H1 (cell line): ENCODE results near the gene TBC1D3B. TPM values are rescaled to one million over a fixed set of nuclear protein-coding genes. Genes with fewer than 3 reads are reported as not detected.
"Not testable (repeated sequence)": the region's sequence is repeated elsewhere in the genome, so short reads cannot be mapped to it uniquely, and the experiment has no call there.

Experiments used
- CTCF ChIA-PET: fragments of 300-600 bp; sonication (Branson Sonifier 250); formaldehyde crosslinking; loops from one replicate; lab custom pipeline; 2021; ENCODE audit not compliant: partially characterized antibody; lab: Charles Lee
- POLR2A ChIA-PET: fragments of 300-600 bp; sonication (Branson Sonifier 250); formaldehyde crosslinking; loops from one replicate; lab custom pipeline; 2021; ENCODE audit warnings: inconsistent platforms; ENCODE audit not compliant: partially characterized antibody; lab: Charles Lee
- DNase-seq, 2 experiments: peaks; one replicate each; pipeline versions ENCODE4 v3.0.0 to v3.0.0-alpha.2; 2010 to 2022; ENCODE audit warnings: low spot score in 2 of 2, low read depth in 1 of 2, mixed read lengths in 1 of 2
- FAIRE-seq: peaks from 2 replicates; lab custom pipeline; 2011; peaks lifted over from hg19 to GRCh38; lab: Jason Lieb, UNC
- H2AFZ ChIP-seq: 2 replicates; pipeline ENCODE4 v1.8.1; 2012; ENCODE audit warnings: low read length, inconsistent platforms
- H2AK5ac ChIP-seq: 2 replicates; pipeline ENCODE4 v1.6.1; 2013; ENCODE audit warnings: low read depth, low read length
- H2BK120ac ChIP-seq: replicated peaks from 2 replicates; pipeline ENCODE3; 2013; ENCODE audit warnings: low read depth, low read length, inconsistent platforms
- H2BK12ac ChIP-seq: 2 replicates; pipeline ENCODE4 v1.6.1; 2013; ENCODE audit warnings: low read depth, low read length
- H2BK15ac ChIP-seq: 2 replicates; pipeline ENCODE4 v1.6.1; 2013; ENCODE audit warnings: low read length
- H2BK20ac ChIP-seq: 2 replicates; pipeline ENCODE4 v1.6.1; 2013; ENCODE audit warnings: low read length
- H2BK5ac ChIP-seq: 2 replicates; pipeline ENCODE4 v1.6.1; 2013; ENCODE audit warnings: low read depth, low read length
- H3K14ac ChIP-seq: 2 replicates; pipeline ENCODE4 v1.6.1; 2013; ENCODE audit warnings: inconsistent platforms; ENCODE audit not compliant: insufficient read length
- H3K18ac ChIP-seq: 2 replicates; pipeline ENCODE4 v1.6.1; 2013; ENCODE audit warnings: low read length; ENCODE audit errors: extremely low read depth
- H3K23ac ChIP-seq: 2 replicates; pipeline ENCODE4 v1.6.1; 2013; ENCODE audit warnings: inconsistent platforms; ENCODE audit not compliant: insufficient read length
- H3K23me2 ChIP-seq: 2 replicates; pipeline ENCODE4 v1.6.1; 2013; ENCODE audit warnings: low read depth, low read length
- H3K27ac ChIP-seq: 2 replicates; pipeline ENCODE4 v1.6.1; 2011; ENCODE audit warnings: low read depth, low read length, inconsistent platforms
- H3K27me3 ChIP-seq, 4 experiments: replicated peaks in 1 of 4; 1 replicate in 1 of 4; 2 replicates in 3 of 4; pipeline versions ENCODE4 v1.6.1 to v1.8.1; 2011 to 2013; ENCODE audit warnings: low read length in 3 of 4, mild to moderate bottlenecking in 3 of 4, inconsistent platforms in 2 of 4, mixed read lengths in 2 of 4, moderate library complexity in 1 of 4; ENCODE audit not compliant: control insufficient read depth in 3 of 4, insufficient read depth in 3 of 4; ENCODE audit errors: extremely low read depth in 1 of 4
- H3K36me3 ChIP-seq, 4 experiments: 2 replicates each; pipeline versions ENCODE4 v1.6.1 to v1.8.1; 2011 to 2013; ENCODE audit warnings: mild to moderate bottlenecking in 4 of 4, low read length in 3 of 4, moderate library complexity in 2 of 4, control low read depth in 1 of 4, inconsistent platforms in 1 of 4; ENCODE audit not compliant: insufficient read depth in 4 of 4, control insufficient read depth in 2 of 4
- H3K4ac ChIP-seq: replicated peaks from 2 replicates; pipeline ENCODE3; 2013; ENCODE audit warnings: low read length, low read depth, mixed read lengths, inconsistent platforms; ENCODE audit not compliant: insufficient read length
- H3K4me1 ChIP-seq, 4 experiments: replicated peaks in 1 of 4; 1 replicate in 1 of 4; 2 replicates in 3 of 4; pipeline versions ENCODE4 v1.6.1 to v1.8.1; 2011 to 2013; ENCODE audit warnings: low read length in 3 of 4, inconsistent platforms in 2 of 4, mixed read lengths in 1 of 4; ENCODE audit not compliant: insufficient read depth in 4 of 4, control insufficient read depth in 3 of 4
- H3K4me2 ChIP-seq, 2 experiments: 2 replicates each; pipeline versions ENCODE4 v1.6.1 to v1.8.1; 2011 to 2013; ENCODE audit warnings: low read depth in 2 of 2, low read length in 2 of 2, control low read depth in 1 of 2, inconsistent platforms in 1 of 2, mild to moderate bottlenecking in 1 of 2; ENCODE audit not compliant: insufficient read depth in 1 of 2
- H3K4me3 ChIP-seq, 4 experiments: fragments of 200-600, 300-600 bp in 1 of 4; sonication (generic), shearing (Covaris generic), sonication (Bioruptor Twin) in 1 of 4; 2 replicates each; pipeline versions ENCODE4 v1.5.1 to v1.8.1; 2011 to 2016; ENCODE audit warnings: low read length in 4 of 4, low read depth in 3 of 4, control low read depth in 2 of 4, inconsistent platforms in 2 of 4, mild to moderate bottlenecking in 2 of 4, mixed read lengths in 1 of 4, moderate library complexity in 1 of 4; ENCODE audit not compliant: insufficient read depth in 2 of 4; ENCODE audit errors: extremely low read depth in 1 of 4
- H3K56ac ChIP-seq: replicated peaks from 2 replicates; pipeline ENCODE3; 2013; ENCODE audit warnings: low read depth, mild to moderate bottlenecking, mixed read lengths, low read length, inconsistent platforms; ENCODE audit not compliant: insufficient read length
- H3K79me1 ChIP-seq: 2 replicates; pipeline ENCODE4 v1.6.1; 2013; ENCODE audit warnings: low read depth, low read length, control low read depth
- H3K79me2 ChIP-seq, 2 experiments: 2 replicates each; pipeline versions ENCODE4 v1.6.1 to v1.8.1; 2012 to 2013; ENCODE audit warnings: low read length in 2 of 2, mild to moderate bottlenecking in 2 of 2, inconsistent platforms in 1 of 2; ENCODE audit not compliant: insufficient read depth in 2 of 2, control insufficient read depth in 1 of 2
- H3K9ac ChIP-seq, 4 experiments: replicated peaks in 1 of 4; 1 replicate in 1 of 4; 2 replicates in 3 of 4; pipeline versions ENCODE4 v1.6.1 to v1.8.1; 2011 to 2013; ENCODE audit warnings: low read depth in 3 of 4, low read length in 3 of 4, control low read depth in 2 of 4, mild to moderate bottlenecking in 2 of 4, moderate library complexity in 2 of 4, inconsistent platforms in 1 of 4; ENCODE audit errors: extremely low read depth in 1 of 4
- H3K9me3 ChIP-seq, 2 experiments: 2 replicates each; pipeline versions ENCODE4 v1.6.1 to v1.8.1; 2012 to 2013; ENCODE audit warnings: mild to moderate bottlenecking in 2 of 2, moderate library complexity in 2 of 2, control low read depth in 1 of 2, inconsistent platforms in 1 of 2, low read depth in 1 of 2, low read length in 1 of 2, mixed read lengths in 1 of 2; ENCODE audit not compliant: insufficient read depth in 2 of 2
- H4K20me1 ChIP-seq, 2 experiments: replicated peaks in 1 of 2; 2 replicates each; pipeline versions ENCODE3 to v1.8.1; 2011 to 2013; ENCODE audit warnings: inconsistent platforms in 2 of 2, low read length in 2 of 2, mild to moderate bottlenecking in 1 of 2; ENCODE audit not compliant: insufficient read depth in 2 of 2, control insufficient read depth in 1 of 2
- H4K5ac ChIP-seq: 2 replicates; pipeline ENCODE4 v1.6.1; 2013; ENCODE audit warnings: low read length, low read depth, mixed read lengths, inconsistent platforms; ENCODE audit not compliant: insufficient read length
- H4K8ac ChIP-seq: 2 replicates; pipeline ENCODE4 v1.8.0; 2013; ENCODE audit warnings: mild to moderate bottlenecking, moderate library complexity, low read length, inconsistent platforms; ENCODE audit not compliant: insufficient read depth; ENCODE audit errors: extremely low read depth
- H4K91ac ChIP-seq: replicated peaks from 2 replicates; pipeline ENCODE3; 2013; ENCODE audit warnings: low read length, mixed read lengths, inconsistent platforms; ENCODE audit not compliant: insufficient read length
- WGBS, 2 experiments: shearing (Covaris generic) in 1 of 2; methylation state at CpG; one replicate each; pipeline versions ENCODE4 v1.1.6 to v1.1.7; 2013 to 2015; ENCODE audit warnings: low lambda C conversion rate in 2 of 2, mixed read lengths in 2 of 2, inconsistent platforms in 1 of 2, low coverage in 1 of 2, missing lambda C conversion rate in 1 of 2; ENCODE audit not compliant: insufficient replicate concordance in 2 of 2, insufficient coverage in 1 of 2, insufficient read length in 1 of 2; ENCODE audit errors: extremely low coverage in 1 of 2, missing lambda C conversion rate in 1 of 2; 5-methylcytosine and 5-hydroxymethylcytosine counted together
- polyA plus RNA-seq, 7 experiments: library from polyadenylated mRNA; depleted of rRNA in 3 of 7; stranded (reverse) in 5 of 7; unstranded in 2 of 7; fragments of >200 nt in 5 of 7; fragments of 200-250 nt in 2 of 7; gene quantifications; 1 replicate in 5 of 7; 2 replicates in 1 of 7; 4 replicates in 1 of 7; pipeline versions ENCODE4 v1.2.1 to v1.2.3, GENCODE V29; 2011 to 2013; ENCODE audit warnings: missing spikeins in 2 of 7, mixed read lengths in 2 of 7
- total RNA-seq: library from RNA; stranded (reverse); fragmentation: NEBNext Ultra II Directional; extraction: Animal tissue kit (Norgen Biotek cat#: 25700); gene quantifications from 2 replicates; pipeline ENCODE4 v1.2.1, GENCODE V29; 2021

Gene TBC1D3B
- total and polyA plus RNA-seq, 2 of the 8 experiments (the other 6 are each of a cell fraction or from before 2014, with no cell fraction given), result 0.54 to 6.2 TPM

DNA sequence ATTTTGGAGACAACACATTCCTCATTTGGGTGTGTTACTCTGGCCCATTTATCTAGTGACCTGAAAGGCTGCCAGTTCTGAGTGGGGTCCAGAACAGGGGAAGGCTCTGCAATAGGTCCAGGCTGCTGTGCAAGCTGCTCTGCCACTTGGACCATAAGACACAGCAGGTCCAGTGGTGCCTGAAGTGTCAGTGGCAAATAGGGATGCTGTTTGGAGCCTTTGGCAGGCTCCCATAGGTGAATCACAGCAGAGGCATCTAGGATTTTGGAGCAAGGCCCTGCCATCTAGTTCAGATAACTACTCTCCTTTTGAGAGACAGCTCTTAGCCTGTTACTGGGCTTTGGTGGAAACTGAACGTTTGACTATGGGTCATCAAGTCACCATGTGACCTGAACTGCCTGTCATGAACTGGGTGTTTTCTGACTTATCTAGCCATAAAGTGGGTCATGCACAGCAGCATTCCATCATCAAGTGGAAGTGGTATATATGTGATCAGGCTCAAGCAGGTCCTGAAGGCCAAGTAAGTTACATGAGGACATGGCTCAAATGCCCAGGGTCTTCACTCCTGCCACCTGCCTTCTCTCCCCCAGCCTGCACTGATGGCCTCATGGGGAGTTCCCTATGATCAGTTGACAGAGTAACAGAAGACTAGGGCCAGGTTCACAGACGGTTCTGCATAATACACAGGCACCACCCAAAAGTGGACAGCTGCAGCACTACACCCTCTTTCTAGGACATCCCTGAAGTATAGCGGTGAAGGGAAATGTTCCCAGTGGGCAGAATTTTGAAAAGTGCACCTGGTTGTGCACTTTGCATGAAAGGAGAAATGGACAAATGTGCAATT lies 44.5 kb upstream of the TBC1D3B start:
- H3K14ac ChIP-seq, CTCF ChIA-PET, H2AFZ ChIP-seq: not testable (repeated sequence)

More for the DNA sequence above, 44.5 kb upstream of the TBC1D3B start:
- H3K23ac ChIP-seq, H3K79me1 ChIP-seq, H3K4me3 ChIP-seq, POLR2A ChIA-PET, H3K4ac ChIP-seq, H2AK5ac ChIP-seq, DNase-seq, H4K8ac ChIP-seq, H3K27ac ChIP-seq, H3K4me1 ChIP-seq, H3K9ac ChIP-seq, H2BK20ac ChIP-seq, H2BK120ac ChIP-seq, H3K79me2 ChIP-seq, H3K23me2 ChIP-seq, H4K5ac ChIP-seq, H3K56ac ChIP-seq, H3K27me3 ChIP-seq, H3K18ac ChIP-seq, H2BK5ac ChIP-seq, H2BK12ac ChIP-seq, H3K36me3 ChIP-seq, H4K20me1 ChIP-seq, H2BK15ac ChIP-seq, FAIRE-seq, H4K91ac ChIP-seq, H3K4me2 ChIP-seq: not testable (repeated sequence)
- peaks cover 18 to 30% of the 10 kb centered on the region in 2 experiments; a peak in 3 of 4 replicates for H3K9me3 ChIP-seq
- WGBS, 2 experiments, result 72% methylated on average over 3 of the region's 3 CpGs; no CpG with 5 or more reads in 1 of the 2 experiments
